Suppressor macrophage treated with lipopolysaccharide for 1 hour (primary cell): Measurements from ENCODE around the gene DCUN1D2.

Experiments used
- DNase-seq, 3 donors: peaks; one replicate each; pipeline ENCODE4 v3.0.0-alpha.2; 2020 to 2022

The DCUN1D2 gene

DNA sequence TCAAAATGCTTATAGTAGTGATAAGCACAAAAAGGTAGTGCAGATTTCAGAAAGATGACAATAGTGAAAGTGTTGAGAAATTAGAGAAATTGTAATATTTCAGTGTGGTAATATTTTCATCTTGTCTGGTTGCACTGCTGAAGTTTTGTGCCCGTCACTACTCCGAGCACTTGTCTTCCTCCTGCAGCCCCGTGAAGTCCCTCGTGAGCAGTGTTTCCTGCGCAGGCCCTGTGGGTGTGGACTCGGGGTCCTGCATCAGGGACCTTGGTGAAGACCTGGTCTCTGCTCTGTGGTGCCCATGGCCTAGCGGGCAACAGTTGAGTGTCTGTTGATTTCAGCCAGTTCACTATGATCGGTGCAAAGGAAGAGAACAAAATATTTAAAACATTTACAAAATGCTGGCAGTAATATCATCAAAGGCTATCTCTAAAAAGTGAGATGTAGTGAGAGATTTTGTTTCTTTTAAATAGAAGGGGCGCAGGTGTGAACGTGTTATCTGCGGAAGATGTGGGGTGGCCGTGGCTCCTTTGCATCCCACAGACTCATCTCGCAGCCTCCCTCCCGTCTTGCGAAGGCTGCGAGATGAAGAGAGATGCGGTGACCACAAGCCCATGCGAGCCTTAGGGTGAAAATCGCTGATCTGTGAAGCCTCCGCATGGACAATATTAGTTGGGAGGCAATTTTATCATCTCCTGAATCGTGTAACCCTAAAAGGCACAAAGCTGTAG, 27.7 kb upstream of the DCUN1D2 start:
- no peak for DNase-seq

- DNase-seq, result no peak
Observed at GRCh38 chr13:113514847-113515246, 24.3 kb upstream of the DCUN1D2 start.

DNA sequence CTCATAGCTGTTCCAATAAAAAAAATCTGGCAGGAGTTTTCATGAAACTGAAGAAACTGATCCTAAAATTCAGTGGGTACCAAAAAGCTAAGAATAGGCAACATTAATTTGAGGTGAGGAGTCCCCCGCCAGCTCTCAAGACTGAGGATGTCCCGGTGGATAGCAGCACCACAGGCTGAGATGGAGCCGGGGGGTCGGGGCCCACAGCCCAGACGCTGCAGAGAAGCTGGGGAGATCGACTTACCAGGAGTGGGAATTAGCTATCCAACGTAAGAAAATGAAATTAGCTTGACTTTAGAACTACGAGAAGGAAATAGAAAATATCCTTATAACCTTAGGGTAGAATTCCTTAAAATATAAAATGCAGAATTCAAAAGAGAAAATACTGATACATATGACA, 23.2 kb upstream of the DCUN1D2 start:
- DNase-seq, result no peak

GRCh38 chr13:113511361-113511760, 20.9 kb upstream of the DCUN1D2 start:
- DNase-seq, result no peak

- no peak for DNase-seq
Observed at GRCh38 chr13:113510871-113511270, 20.4 kb upstream of the DCUN1D2 start.

- DNase-seq, result no peak
Observed at GRCh38 chr13:113509989-113510388, 19.5 kb upstream of the DCUN1D2 start.

DNA sequence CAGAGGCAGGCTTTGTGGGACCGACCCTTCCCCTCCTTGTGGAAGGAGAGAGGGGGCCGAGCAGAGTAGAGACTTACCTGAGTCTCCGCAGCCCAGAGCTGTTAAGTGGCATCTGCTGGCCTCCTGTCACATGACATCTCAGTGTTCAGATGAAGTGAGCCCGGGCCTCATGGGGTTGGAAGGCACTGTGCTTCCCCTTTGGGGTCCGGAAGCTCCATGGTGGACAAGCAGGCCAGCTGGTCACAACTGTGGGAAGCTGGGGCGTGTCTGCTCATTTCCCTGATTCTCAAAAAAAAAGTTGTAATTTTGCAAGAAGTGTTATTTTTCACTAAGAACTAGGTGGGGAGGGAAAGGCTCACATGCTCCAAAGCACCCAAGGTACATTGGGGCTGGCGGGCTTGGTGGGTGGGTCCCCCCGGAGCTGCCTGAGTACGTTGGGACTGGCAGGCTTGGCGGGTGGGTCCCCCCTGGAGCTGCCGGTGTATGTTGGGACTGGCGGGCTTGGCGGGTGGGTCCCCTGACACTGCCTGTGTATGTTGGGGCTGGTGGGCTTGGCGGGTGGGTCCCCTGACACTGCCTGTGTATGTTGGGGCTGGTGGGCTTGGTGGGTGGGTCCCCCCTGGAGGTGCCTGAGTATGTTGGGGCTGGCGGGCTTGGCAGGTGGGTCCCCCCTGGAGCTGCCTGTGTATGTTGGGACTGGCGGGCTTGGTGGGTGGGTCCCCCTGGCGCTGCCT, 18.2 kb upstream of the DCUN1D2 start:
- peak; percentile 66 to 80 (median 68) for DNase-seq

DNA sequence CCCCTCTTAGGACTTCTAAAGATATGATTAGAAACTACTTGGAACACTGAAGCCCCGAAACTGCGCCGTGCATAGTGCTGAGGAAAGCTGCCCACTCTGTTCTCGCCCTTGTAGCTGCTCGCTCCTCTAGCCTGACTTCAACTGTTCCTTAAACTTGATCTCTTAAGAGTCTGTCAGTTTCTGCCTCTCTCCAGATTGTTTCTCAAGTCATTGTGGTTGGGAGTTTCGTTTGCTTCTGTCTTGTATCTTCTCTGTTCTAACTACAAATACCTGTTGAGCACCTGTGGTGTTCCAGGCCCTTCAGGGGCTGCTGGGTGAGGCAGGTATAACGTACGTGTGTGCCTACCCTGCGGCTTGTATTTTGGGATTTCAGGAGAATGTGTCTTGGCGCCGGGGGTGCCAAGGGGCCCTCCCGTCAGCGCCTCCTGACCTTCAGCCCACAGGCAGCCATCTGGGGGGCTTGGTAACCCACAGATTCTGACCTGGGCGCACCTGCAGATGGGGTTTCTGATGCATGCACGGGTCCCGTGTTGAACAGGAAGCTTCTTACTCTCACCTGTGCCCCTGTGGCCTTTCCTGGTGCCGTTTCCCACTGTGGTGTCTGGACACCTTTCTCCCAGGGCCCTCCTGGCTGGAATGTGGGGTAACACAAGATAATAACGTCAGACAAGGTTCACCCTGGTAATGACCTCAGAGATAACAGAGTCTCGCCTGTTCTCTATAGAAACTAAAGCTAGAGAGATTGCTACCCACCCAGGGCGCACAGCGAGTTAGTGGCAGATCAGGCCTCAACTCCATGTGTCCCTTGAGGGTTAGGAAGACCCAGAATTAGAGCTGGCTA, 17.2 kb upstream of the DCUN1D2 start:
- DNase-seq, result peak in 1 of 3 donors; percentile 10

DNA sequence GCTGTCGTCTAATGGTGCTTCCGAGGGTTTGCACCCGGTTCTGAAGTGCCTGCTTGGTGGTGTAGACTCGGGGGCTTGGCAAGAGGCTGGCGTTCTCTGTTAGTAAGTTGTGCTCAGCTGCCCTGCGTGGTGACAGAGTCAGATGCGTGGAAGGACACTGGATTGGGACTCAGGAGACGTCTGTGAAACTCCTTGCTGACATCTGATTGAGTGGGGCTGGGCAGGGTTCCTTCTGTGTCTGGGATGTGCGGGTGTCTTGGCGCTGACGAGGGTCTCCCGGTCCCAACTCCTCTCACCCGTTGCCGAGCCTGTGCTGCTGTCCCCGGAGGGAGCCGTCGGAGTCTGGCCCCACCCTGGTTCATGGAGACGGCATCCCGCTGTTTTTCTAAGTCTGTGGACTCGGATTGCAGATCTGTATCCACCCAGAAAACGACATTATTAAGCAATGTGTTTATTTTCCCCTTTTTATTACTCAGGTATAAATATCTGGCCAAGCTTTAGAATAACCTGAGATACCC, 16.4 kb upstream of the DCUN1D2 start:
- DNase-seq, result no peak

DNA sequence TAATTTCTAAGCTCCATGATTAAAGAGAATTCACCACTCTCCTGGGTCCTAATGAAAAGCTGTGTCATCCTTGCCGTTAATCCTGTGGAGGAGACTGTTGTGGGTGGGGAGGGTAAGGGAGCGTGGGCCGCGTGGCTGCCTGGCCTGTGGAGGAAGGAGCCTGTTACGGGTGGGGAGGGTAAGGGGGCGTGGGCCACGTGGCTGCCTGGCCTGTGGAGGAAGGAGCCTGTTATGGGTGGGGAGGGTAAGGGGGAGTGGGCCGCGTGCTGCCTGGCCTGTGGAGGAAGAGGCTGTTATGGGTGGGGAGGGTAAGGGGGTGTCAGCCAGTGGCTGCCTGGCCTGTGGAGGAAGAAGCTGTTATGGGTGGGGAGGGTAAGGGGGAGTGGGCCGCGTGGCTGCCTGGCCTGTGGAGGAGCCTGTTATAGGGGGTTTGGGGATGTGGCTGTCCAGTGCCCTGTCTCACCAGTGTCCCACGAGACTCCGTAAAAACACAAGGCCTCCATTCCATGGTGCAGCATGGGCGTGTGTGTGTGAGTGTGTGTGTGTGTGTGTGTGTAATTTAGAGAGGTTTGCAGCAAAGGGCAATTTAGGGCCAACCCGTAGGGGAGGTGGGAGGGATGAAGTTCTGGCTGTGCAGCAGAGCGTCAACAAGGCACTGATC, 15.6 kb upstream of the DCUN1D2 start:
- DNase-seq, result peak in 2 of 3 donors; percentile 41 to 42

- no peak for DNase-seq
Observed at GRCh38 chr13:113502686-113503085, 12.2 kb upstream of the DCUN1D2 start.

- DNase-seq, result no peak
Observed at GRCh38 chr13:113500530-113501265, 10.2 kb upstream of the DCUN1D2 start.

DNA sequence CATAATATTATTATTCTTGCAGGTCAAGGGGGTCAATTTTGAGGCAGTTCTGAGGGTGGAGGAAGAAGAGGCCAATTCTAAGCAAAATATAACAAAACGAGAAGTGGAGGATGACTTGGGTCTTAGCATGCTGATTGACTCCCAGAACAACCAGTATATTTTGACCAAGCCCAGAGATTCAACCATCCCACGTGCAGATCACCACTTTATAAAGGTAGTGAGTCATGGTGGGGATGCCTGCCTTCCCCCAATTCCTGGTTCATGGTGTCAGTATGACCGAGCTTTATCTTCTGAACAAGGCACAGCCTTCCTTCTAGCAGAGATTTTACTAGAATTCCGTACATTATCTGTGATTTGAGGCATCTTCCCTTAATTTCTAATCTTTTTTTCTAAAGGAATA, 9.4 kb upstream of the DCUN1D2 start:
- peak in 1 of 3 donors; percentile 7 for DNase-seq

DNA sequence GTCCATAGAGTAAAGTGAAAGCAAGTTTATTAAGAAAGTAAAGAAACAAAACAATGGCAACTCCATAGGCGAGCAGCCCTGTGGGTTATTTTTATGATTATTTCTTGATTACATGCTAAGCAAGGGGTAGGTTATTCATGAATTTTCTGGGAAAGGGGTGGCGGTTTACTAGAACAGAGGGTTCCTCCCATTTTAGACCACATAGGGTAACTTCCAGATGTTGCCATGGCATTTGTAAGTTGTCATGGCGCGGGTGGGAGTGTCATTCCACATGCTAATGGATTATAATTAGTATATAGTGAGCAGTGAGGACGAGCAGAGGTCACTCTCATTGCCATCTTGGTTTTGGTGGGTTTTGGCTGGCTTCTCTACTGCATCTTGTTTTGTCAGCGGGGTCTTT, 8.4 kb upstream of the DCUN1D2 start:
- no peak for DNase-seq

DNA sequence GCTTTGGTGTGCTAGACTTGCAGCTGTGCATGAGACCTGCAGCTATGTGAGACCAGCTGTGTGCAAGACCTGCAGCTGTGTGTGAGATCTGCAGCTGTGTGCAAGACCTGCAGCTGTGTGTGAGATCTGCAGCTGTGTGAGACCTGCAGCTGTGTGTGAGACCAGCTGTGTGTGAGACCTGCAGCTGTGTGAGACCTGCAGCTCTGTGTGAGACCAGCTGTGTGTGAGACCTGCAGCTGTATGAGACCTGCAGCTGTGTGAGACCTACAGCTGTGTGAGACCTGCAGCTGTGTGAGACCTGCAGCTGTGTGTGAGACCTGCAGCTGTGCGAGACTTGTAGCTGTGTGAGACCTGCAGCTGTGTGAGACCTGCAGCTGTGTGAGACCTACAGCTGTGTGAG, 6.7 kb upstream of the DCUN1D2 start:
- no peak for DNase-seq

DNA sequence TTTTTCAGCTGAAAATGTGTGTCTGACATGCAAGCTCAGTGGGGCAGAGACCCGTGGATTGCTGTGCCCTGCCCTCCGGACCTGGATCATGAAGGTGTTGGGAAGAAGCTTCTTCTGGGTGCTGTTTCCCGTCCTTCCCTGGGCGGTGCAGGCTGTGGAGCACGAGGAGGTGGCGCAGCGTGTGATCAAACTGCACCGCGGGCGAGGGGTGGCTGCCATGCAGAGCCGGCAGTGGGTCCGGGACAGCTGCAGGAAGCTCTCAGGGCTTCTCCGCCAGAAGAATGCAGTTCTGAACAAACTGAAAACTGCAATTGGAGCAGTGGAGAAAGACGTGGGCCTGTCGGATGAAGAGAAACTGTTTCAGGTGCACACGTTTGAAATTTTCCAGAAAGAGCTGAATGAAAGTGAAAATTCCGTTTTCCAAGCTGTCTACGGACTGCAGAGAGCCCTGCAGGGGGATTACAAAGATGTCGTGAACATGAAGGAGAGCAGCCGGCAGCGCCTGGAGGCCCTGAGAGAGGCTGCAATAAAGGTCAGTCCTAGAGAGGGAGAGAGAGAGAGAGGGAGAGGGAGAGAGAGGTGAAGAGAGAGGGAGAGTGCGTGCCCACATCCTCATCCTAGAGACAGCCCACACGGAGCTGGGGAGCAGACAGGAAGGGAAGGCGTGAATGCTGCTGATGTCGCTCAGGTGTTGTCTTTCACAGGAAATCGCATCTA, 5.1 kb upstream of the DCUN1D2 start:
- DNase-seq, result no peak

DNA sequence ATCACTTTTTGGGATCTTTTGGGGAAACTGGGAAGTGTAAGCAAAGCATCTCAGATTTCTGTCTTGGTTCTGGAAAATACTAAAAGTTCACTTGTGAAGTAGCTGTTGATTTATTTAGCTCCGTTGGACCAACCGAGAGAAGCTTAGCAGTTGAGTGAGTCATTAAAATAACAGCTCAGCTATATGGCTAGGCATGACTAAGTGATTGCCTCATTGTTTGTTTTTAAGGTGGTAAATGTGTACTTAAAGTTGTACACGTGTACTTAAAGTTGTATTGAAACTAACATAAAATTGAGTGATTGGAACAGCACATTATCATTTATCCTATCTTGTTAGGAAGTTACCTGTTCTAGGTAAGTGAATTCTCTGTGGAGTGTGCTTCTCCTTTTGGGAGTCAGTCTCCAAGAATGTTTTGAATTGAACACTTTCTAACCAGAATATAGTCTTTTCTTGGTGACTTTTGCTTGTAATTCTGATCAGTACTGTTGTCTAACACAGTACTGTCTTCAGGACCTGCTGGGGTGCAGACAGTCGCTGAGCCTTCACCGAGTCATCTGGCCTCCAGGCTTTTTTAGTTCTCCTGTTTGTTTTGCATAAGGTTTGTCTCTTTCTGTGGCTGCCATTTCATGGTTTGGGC, 2.9 kb upstream of the DCUN1D2 start:
- peak; percentile 67 to 90 (median 86) for DNase-seq

DNA sequence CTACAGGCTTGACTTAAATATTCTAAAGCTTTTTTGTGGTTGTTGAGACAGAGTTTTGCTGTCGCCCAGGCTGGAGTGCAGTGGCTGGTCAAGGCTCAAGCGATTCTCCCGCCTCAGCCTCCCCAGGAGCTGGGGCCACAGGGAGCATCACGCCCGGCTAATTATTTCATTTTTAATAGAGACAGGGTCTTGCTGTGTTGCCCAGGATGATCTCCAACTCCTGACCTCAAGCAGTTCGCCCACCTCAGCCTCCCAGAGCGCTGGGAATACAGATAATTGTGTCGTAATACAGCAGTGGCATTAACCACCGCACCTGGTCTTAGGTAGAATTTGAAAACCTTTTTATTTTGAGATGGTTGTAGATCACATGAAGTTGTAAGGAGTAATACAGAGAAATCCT, 1.5 kb upstream of the DCUN1D2 start:
- no peak for DNase-seq

GRCh38 chr13:113491418-113491883, 940 bp upstream of the DCUN1D2 start:
- DNase-seq, result peak; percentile 50 to 68 (median 55)
